HCT116 (cell line): ENCODE measurements around the gene AGAP1. TPM values are rescaled to one million over a fixed set of nuclear protein-coding genes. Genes with fewer than 3 reads are reported as not detected.
A peak's percentile ranks its signal among the peaks of the same experiment; 100 is the strongest.

ENCODE experiments used
- ATAC-seq: fragments of 200-7000 bp; cut with Tn5 transposase; 2 replicates; pipeline ENCODE4 v1.9.1; 2020; ENCODE audit warnings: mild to moderate bottlenecking, moderate library complexity
- BruUV-seq: library from RNA; stranded (reverse); fragments of 400-500 nt; replicated peaks from 2 replicates; lab custom pipeline; 2021; lab: Mats Ljungman, UMichigan
- CTCF ChIA-PET: fragments of 300-600 bp; sonication (Branson Sonifier 250); formaldehyde crosslinking; loops from one replicate; lab custom pipeline; 2021; ENCODE audit warnings: antibody characterized with exemption; lab: Charles Lee
- POLR2A ChIA-PET: fragments of 300-600, 350-600 bp; sonication (Branson Sonifier 250); formaldehyde crosslinking; loops from one replicate; lab custom pipeline; 2021; ENCODE audit warnings: antibody characterized with exemption; lab: Charles Lee
- RAD21 ChIA-PET, 2 experiments: fragments of 300-600 bp; sonication (Branson Sonifier 250); formaldehyde crosslinking; loops; one replicate each; lab custom pipeline; 2023; ENCODE audit warnings: low total read pairs in 2 of 2; ENCODE audit not compliant: uncharacterized antibody in 2 of 2, unreplicated experiment in 2 of 2, low non-redundant PET in 1 of 2; lab: Charles Lee
- DNase-seq: peaks from one replicate; pipeline ENCODE4 v3.0.0-alpha.2; 2010; ENCODE audit warnings: low read depth, low spot score
- H2AFZ ChIP-seq: fragments of 200-600 bp; shearing (Covaris generic), sonication (generic); 2 replicates; pipeline ENCODE4 v1.6.1; 2017; ENCODE audit warnings: low read depth, mixed run types, mixed read lengths, antibody characterized with exemption, low read length; ENCODE audit not compliant: poor library complexity, severe bottlenecking
- H3K27ac ChIP-seq: 2 replicates; pipeline ENCODE4 v1.5.1; 2012; ENCODE audit warnings: low read depth, low read length
- H3K27me3 ChIP-seq: fragments of 200-600 bp; sonication (generic); 2 replicates; pipeline ENCODE4 v1.6.1; 2016; ENCODE audit warnings: mixed run types, low read length, mixed read lengths; ENCODE audit not compliant: insufficient read depth
- H3K36me3 ChIP-seq, 2 experiments: fragments of 200-500 bp in 1 of 2; fragments of 200-600 bp in 1 of 2; sonication (Bioruptor generic) in 1 of 2; sonication (generic) in 1 of 2; 2 replicates each; pipeline versions ENCODE4 v1.5.1 to v1.6.1; 2014 to 2016; ENCODE audit warnings: low read length in 2 of 2, inconsistent platforms in 1 of 2, mixed read lengths in 1 of 2, mixed run types in 1 of 2; ENCODE audit not compliant: insufficient read depth in 2 of 2, control insufficient read depth in 1 of 2
- H3K4me1 ChIP-seq, 2 experiments: fragments of 200-600 bp in 1 of 2; sonication (generic) in 1 of 2; 2 replicates each; pipeline versions ENCODE4 v1.5.1 to v1.6.1; 2012 to 2017; ENCODE audit warnings: low read length in 2 of 2, inconsistent platforms in 1 of 2, mild to moderate bottlenecking in 1 of 2, mixed read lengths in 1 of 2, mixed run types in 1 of 2, moderate library complexity in 1 of 2; ENCODE audit not compliant: insufficient read depth in 2 of 2, control insufficient read depth in 1 of 2
- H3K4me2 ChIP-seq: fragments of 200-600 bp; sonication (generic); 2 replicates; pipeline ENCODE4 v1.6.1; 2017; ENCODE audit warnings: mixed run types, low read length, mixed read lengths
- H3K4me3 ChIP-seq, 2 experiments: fragments of 200-600 bp in 1 of 2; sonication (generic) in 1 of 2; replicated peaks in 1 of 2; 2 replicates each; pipeline ENCODE4 v1.5.1; 2011 to 2016; ENCODE audit warnings: low read length in 2 of 2, control low read depth in 1 of 2, low read depth in 1 of 2, mild to moderate bottlenecking in 1 of 2, mixed read lengths in 1 of 2, mixed run types in 1 of 2
- H3K79me2 ChIP-seq: fragments of 200-600 bp; sonication (generic); 2 replicates; pipeline ENCODE4 v1.6.1; 2017; ENCODE audit warnings: mild to moderate bottlenecking, mixed run types, low read length, moderate library complexity, mixed read lengths; ENCODE audit not compliant: insufficient read depth
- H3K9ac ChIP-seq: fragments of 200-600 bp; sonication (generic); 2 replicates; pipeline ENCODE4 v1.6.1; 2016; ENCODE audit warnings: low read length, mixed read lengths
- H3K9me2 ChIP-seq: fragments of 200-600 bp; sonication (generic), shearing (Covaris generic); 2 replicates; pipeline ENCODE4 v1.6.1; 2017; ENCODE audit warnings: mixed run types, mild to moderate bottlenecking, moderate library complexity; ENCODE audit not compliant: insufficient read depth
- H3K9me3 ChIP-seq, 2 experiments: fragments of 200-500 bp in 1 of 2; fragments of 200-600 bp in 1 of 2; sonication (Bioruptor generic) in 1 of 2; sonication (generic) in 1 of 2; 2 replicates each; pipeline ENCODE4 v1.6.1; 2014 to 2017; ENCODE audit warnings: low read length in 2 of 2, mixed read lengths in 2 of 2, inconsistent platforms in 1 of 2, low read depth in 1 of 2, mild to moderate bottlenecking in 1 of 2, mixed run types in 1 of 2, moderate library complexity in 1 of 2; ENCODE audit not compliant: control insufficient read depth in 1 of 2, insufficient read depth in 1 of 2
- H4K20me1 ChIP-seq: fragments of 200-600 bp; sonication (generic), shearing (Covaris generic); 2 replicates; pipeline ENCODE4 v1.6.1; 2017; ENCODE audit warnings: mixed run types, mild to moderate bottlenecking, moderate library complexity; ENCODE audit not compliant: insufficient read depth
- REST ChIP-seq: IDR thresholded peaks from 2 replicates; pipeline ENCODE4 v1.6.1; 2012; ENCODE audit warnings: low read depth
- SRF ChIP-seq: IDR thresholded peaks from 2 replicates; pipeline ENCODE4 v1.6.1; 2012; ENCODE audit warnings: low read depth
- ZBTB33 ChIP-seq: IDR thresholded peaks from 2 replicates; pipeline ENCODE4 v1.6.1; 2011; ENCODE audit warnings: mild to moderate bottlenecking, low read length, moderate library complexity; ENCODE audit not compliant: insufficient replicate concordance; ENCODE audit errors: extremely low read depth
- intact Hi-C: fragments of 100-400 bp; cut with micrococcal nuclease; formaldehyde crosslinking; loops from 2 replicates; pipeline ENCODE4 v1.10.0; 2022
- total RNA-seq: library from RNA; stranded (reverse); gene quantifications from one replicate; pipeline ENCODE4 v1.2.1, GENCODE V29; 2021; ENCODE audit not compliant: unreplicated experiment
- TF ChIP-seq, protein P1 (sequence below): IDR thresholded peaks from 2 replicates; pipeline ENCODE4 v1.6.1; 2012
- TF ChIP-seq, protein P2 (sequence below), 3 experiments: fragments of 200-600 bp in 1 of 3; sonication (generic) in 1 of 3; IDR thresholded peaks in 2 of 3; conservative IDR thresholded peaks in 1 of 3; 2 replicates each; pipeline ENCODE4 v1.5.1; 2012 to 2017; ENCODE audit warnings: low read depth in 2 of 3, low read length in 2 of 3, antibody characterized with exemption in 1 of 3, borderline replicate concordance in 1 of 3, control low read depth in 1 of 3, mild to moderate bottlenecking in 1 of 3, mixed read lengths in 1 of 3, mixed run types in 1 of 3, moderate library complexity in 1 of 3; ENCODE audit not compliant: insufficient read depth in 1 of 3

The AGAP1 gene
- total RNA-seq, 1 experiment from 2014 or later = 43.8 TPM

- no peaks in the 10 kb centered on the region for H3K27me3 ChIP-seq
- POLR2A ChIA-PET = no interaction called here
- intact Hi-C loops = no loop called here
- no peaks in the 10 kb centered on the region for H4K20me1 ChIP-seq
- no TSS peak for BruUV-seq
- CTCF ChIA-PET = no interaction called here
- ATAC-seq (no peak), DNase-seq (no peak)
- H3K27ac ChIP-seq = no peak overlapping the region
- H3K4me2 ChIP-seq = no peak overlapping the region
- H3K9ac ChIP-seq = no peak overlapping the region
- H3K9me2 ChIP-seq = no peaks in the 10 kb centered on the region
- TF ChIP-seq SRF (no peak), REST (peak; percentile 45)
- H3K79me2 ChIP-seq = no peaks in the 10 kb centered on the region
- no peaks in the 10 kb centered on the region for H3K36me3 ChIP-seq
- H3K4me1 ChIP-seq = peaks cover 6 to 12% of the 10 kb centered on the region in 2 experiments; a peak in 3 of 4 replicates
- H3K9me3 ChIP-seq = no peaks in the 10 kb centered on the region
- no peak overlapping the region for H2AFZ ChIP-seq
- RAD21 ChIA-PET = no interaction called here
- no peak overlapping the region for H3K4me3 ChIP-seq
These were observed 22.6 kb upstream of the AGAP1 start for GRCh38 chr2:235471186-235471747.

- no peak overlapping the region for H2AFZ ChIP-seq
- H4K20me1 ChIP-seq = no peaks in the 10 kb centered on the region
- ChIA-PET CTCF (interaction anchor here (0.6 kb wide), 1 partner anchor 116 kb away, joined by 5 read pairs; no protein-coding TSS in a partner anchor), RAD21 (no interaction called here), POLR2A (no interaction called here)
- no peaks in the 10 kb centered on the region for H3K36me3 ChIP-seq
- H3K27me3 ChIP-seq = no peaks in the 10 kb centered on the region
- no peak for DNase-seq
- H3K4me2 ChIP-seq = no peak overlapping the region
- H3K27ac ChIP-seq = no peak overlapping the region
- H3K9me2 ChIP-seq = no peaks in the 10 kb centered on the region
- no TSS peak for BruUV-seq
- H3K9ac ChIP-seq = no peak overlapping the region
- ATAC-seq = no peak
- no peaks in the 10 kb centered on the region for H3K9me3 ChIP-seq
- H3K79me2 ChIP-seq = no peaks in the 10 kb centered on the region
- no peak overlapping the region for H3K4me3 ChIP-seq
- H3K4me1 ChIP-seq = peaks cover 6 to 12% of the 10 kb centered on the region in 2 experiments; a peak in 3 of 4 replicates
- intact Hi-C loops = no loop called here
- TF ChIP-seq REST = no peak
- TF ChIP-seq ZBTB33 = no peak
- TF ChIP-seq, protein P1, sequence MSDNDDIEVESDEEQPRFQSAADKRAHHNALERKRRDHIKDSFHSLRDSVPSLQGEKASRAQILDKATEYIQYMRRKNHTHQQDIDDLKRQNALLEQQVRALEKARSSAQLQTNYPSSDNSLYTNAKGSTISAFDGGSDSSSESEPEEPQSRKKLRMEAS = no peak
- TF ChIP-seq, protein P2, sequence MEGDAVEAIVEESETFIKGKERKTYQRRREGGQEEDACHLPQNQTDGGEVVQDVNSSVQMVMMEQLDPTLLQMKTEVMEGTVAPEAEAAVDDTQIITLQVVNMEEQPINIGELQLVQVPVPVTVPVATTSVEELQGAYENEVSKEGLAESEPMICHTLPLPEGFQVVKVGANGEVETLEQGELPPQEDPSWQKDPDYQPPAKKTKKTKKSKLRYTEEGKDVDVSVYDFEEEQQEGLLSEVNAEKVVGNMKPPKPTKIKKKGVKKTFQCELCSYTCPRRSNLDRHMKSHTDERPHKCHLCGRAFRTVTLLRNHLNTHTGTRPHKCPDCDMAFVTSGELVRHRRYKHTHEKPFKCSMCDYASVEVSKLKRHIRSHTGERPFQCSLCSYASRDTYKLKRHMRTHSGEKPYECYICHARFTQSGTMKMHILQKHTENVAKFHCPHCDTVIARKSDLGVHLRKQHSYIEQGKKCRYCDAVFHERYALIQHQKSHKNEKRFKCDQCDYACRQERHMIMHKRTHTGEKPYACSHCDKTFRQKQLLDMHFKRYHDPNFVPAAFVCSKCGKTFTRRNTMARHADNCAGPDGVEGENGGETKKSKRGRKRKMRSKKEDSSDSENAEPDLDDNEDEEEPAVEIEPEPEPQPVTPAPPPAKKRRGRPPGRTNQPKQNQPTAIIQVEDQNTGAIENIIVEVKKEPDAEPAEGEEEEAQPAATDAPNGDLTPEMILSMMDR (IDR thresholded peaks at IDR 0.05 in 2 of 3, conservative IDR thresholded peaks at IDR 0.05 in 1 of 3; ENCODE audit: borderline replicate concordance in 1 of 3, insufficient read depth in 1 of 3, low read depth in 2 of 3, low read length in 2 of 3) = no peak
These were observed 21.4 kb upstream of the AGAP1 start for GRCh38 chr2:235472443-235472842.
